HepG2 (cell line): Measurements from ENCODE around the gene CCDC57. TPM values are rescaled to one million over a fixed set of nuclear protein-coding genes. Genes with fewer than 3 reads are reported as not detected.
A peak's percentile ranks its signal among the peaks of the same experiment; 100 is the strongest.

Experiments used
- ATAC-seq: fragments of 200-7000 bp; cut with Tn5 transposase; 3 replicates; pipeline ENCODE4 v1.9.1; 2020; ENCODE audit warnings: mild to moderate bottlenecking, moderate library complexity
- BruUV-seq: library from RNA; stranded (reverse); fragments of 400-500 nt; replicated peaks from 2 replicates; lab custom pipeline; 2021; lab: Mats Ljungman, UMichigan
- CTCF ChIA-PET: fragments of 300-600 bp; formaldehyde crosslinking; extraction: SDS; loops from one replicate; lab custom pipeline; 2021; ENCODE audit warnings: low total read pairs, inconsistent platforms, low intra/inter-chr PET ratio; lab: Yijun Ruan, JAX
- POLR2A ChIA-PET: fragments of 350-600 bp; sonication (Branson Sonifier 250); formaldehyde crosslinking; loops from one replicate; lab custom pipeline; 2020; ENCODE audit warnings: antibody characterized with exemption, inconsistent platforms; lab: Yijun Ruan, JAX
- DNase-seq: peaks from one replicate; pipeline ENCODE4 v3.0.0-alpha.2; 2015; ENCODE audit warnings: low spot score
- FAIRE-seq: peaks from 3 replicates; lab custom pipeline; 2011; peaks lifted over from hg19 to GRCh38; lab: Jason Lieb, UNC
- H2AFZ ChIP-seq: one replicate; pipeline ENCODE4 v1.6.1; 2011; ENCODE audit warnings: low read length, inconsistent platforms
- H3K27ac ChIP-seq: fragments of 300-600 bp; 3 replicates; pipeline ENCODE4 v1.8.0; 2011; ENCODE audit warnings: mixed run types, mild to moderate bottlenecking, mixed read lengths, low read length, inconsistent platforms; ENCODE audit not compliant: insufficient read depth; ENCODE audit errors: extremely low read length
- H3K27me3 ChIP-seq, 2 experiments: fragments of 200-600 bp in 1 of 2; 2 replicates in 1 of 2; 3 replicates in 1 of 2; pipeline versions ENCODE4 v1.6.0 to v1.8.0; 2011; ENCODE audit warnings: low read length in 2 of 2, mild to moderate bottlenecking in 2 of 2, moderate library complexity in 2 of 2, inconsistent platforms in 1 of 2; ENCODE audit not compliant: insufficient read depth in 2 of 2, control insufficient read depth in 1 of 2
- H3K36me3 ChIP-seq, 2 experiments: fragments of 200-600 bp in 1 of 2; replicated peaks in 1 of 2; 2 replicates in 1 of 2; 3 replicates in 1 of 2; pipeline versions ENCODE4 v1.5.1 to v1.8.0; 2011; ENCODE audit warnings: low read length in 2 of 2, inconsistent platforms in 1 of 2; ENCODE audit not compliant: insufficient read depth in 2 of 2, control insufficient read depth in 1 of 2
- H3K4me1 ChIP-seq: 2 replicates; pipeline ENCODE4 v1.5.1; 2012; ENCODE audit warnings: low read length, inconsistent platforms; ENCODE audit not compliant: insufficient read depth
- H3K4me2 ChIP-seq: 2 replicates; pipeline ENCODE4 v1.6.0; 2011; ENCODE audit warnings: low read depth, low read length, inconsistent platforms
- H3K4me3 ChIP-seq, 3 experiments: fragments of 200-600 bp in 1 of 3; sonication (generic), shearing (Covaris generic) in 1 of 3; replicated peaks in 1 of 3; 2 replicates each; pipeline ENCODE4 v1.5.1; 2011 to 2016; ENCODE audit warnings: low read length in 3 of 3, inconsistent platforms in 2 of 3, low read depth in 2 of 3, mild to moderate bottlenecking in 2 of 3, control low read depth in 1 of 3, mixed read lengths in 1 of 3; ENCODE audit not compliant: insufficient read depth in 1 of 3
- H3K79me2 ChIP-seq: one replicate; pipeline ENCODE4 v1.6.1; 2011; ENCODE audit warnings: low read length, inconsistent platforms; ENCODE audit not compliant: insufficient read depth
- H3K9ac ChIP-seq: 2 replicates; pipeline ENCODE4 v1.6.0; 2011; ENCODE audit warnings: mild to moderate bottlenecking, low read depth, low read length, inconsistent platforms; ENCODE audit not compliant: insufficient read depth
- H3K9me3 ChIP-seq: 2 replicates; pipeline ENCODE4 v1.5.1; 2012; ENCODE audit warnings: mild to moderate bottlenecking, low read length
- H4K20me1 ChIP-seq: 2 replicates; pipeline ENCODE4 v1.6.0; 2011; ENCODE audit warnings: inconsistent platforms, mild to moderate bottlenecking, low read length, moderate library complexity; ENCODE audit not compliant: insufficient read depth
- AGO2 ChIP-seq: fragments of 200-400 bp; formaldehyde crosslinking; optimal IDR thresholded peaks from 2 replicates; pipeline ENCODE3; 2017; ENCODE audit warnings: mild to moderate bottlenecking, low read depth, low read length, moderate library complexity
- BORCS8-MEF2B ChIP-seq: sonication (generic); formaldehyde crosslinking; IDR thresholded peaks from 2 replicates; pipeline ENCODE4 v1.8.0; 2022; ENCODE audit warnings: mild to moderate bottlenecking, missing genetic modification reagents
- CC2D1A ChIP-seq: sonication (generic); formaldehyde crosslinking; IDR thresholded peaks from 2 replicates; pipeline ENCODE4 v1.8.1; 2023; ENCODE audit warnings: mild to moderate bottlenecking, missing genetic modification reagents
- CHCHD3 ChIP-seq: sonication (generic); formaldehyde crosslinking; IDR thresholded peaks from 2 replicates; pipeline ENCODE4 v1.8.0; 2022; ENCODE audit warnings: mild to moderate bottlenecking, missing genetic modification reagents, moderate library complexity
- DBP ChIP-seq: sonication (generic); formaldehyde crosslinking; IDR thresholded peaks from 2 replicates; pipeline ENCODE4 v1.4.0; 2020; ENCODE audit warnings: missing genetic modification reagents; ENCODE audit errors: not compliant biosample characterization
- DNMT1 ChIP-seq: sonication (generic); formaldehyde crosslinking; IDR thresholded peaks from 2 replicates; pipeline ENCODE4 v1.5.1; 2020; ENCODE audit warnings: mild to moderate bottlenecking, missing genetic modification reagents
- GLI4 ChIP-seq: sonication (generic); formaldehyde crosslinking; IDR thresholded peaks from 2 replicates; pipeline ENCODE4 v1.5.1; 2020; ENCODE audit warnings: missing genetic modification reagents, mild to moderate bottlenecking, moderate library complexity, borderline replicate concordance
- HES4 ChIP-seq: sonication (generic); formaldehyde crosslinking; IDR thresholded peaks from 2 replicates; pipeline ENCODE4 v1.9.0; 2021; ENCODE audit warnings: mild to moderate bottlenecking, missing genetic modification reagents, borderline replicate concordance
- NFE2L1 ChIP-seq: sonication (generic); formaldehyde crosslinking; IDR thresholded peaks from 2 replicates; pipeline ENCODE4 v1.4.0; 2020; ENCODE audit warnings: missing genetic modification reagents, mild to moderate bottlenecking, borderline replicate concordance
- NR0B2 ChIP-seq: sonication (generic); formaldehyde crosslinking; IDR thresholded peaks from 2 replicates; pipeline ENCODE4 v1.4.0; 2020; ENCODE audit warnings: mild to moderate bottlenecking, missing genetic modification reagents
- PAF1 ChIP-seq: IDR thresholded peaks from 2 replicates; pipeline ENCODE4 v1.6.1; 2016; ENCODE audit warnings: missing genetic modification reagents, missing compliant biosample characterization
- POLR2AphosphoS2 ChIP-seq: IDR thresholded peaks from 2 replicates; pipeline ENCODE4 v1.6.1; 2011; ENCODE audit warnings: low read depth, low read length, improper control_type of control experiment
- RBM22 ChIP-seq: fragments of 200-400 bp; formaldehyde crosslinking; optimal IDR thresholded peaks from 2 replicates; pipeline ENCODE3; 2017; ENCODE audit warnings: mild to moderate bottlenecking, low read length, moderate library complexity
- RXRA ChIP-seq: sonication (generic); formaldehyde crosslinking; IDR thresholded peaks from 2 replicates; pipeline ENCODE4 v1.5.1; 2020; ENCODE audit warnings: missing genetic modification reagents
- SMAD3 ChIP-seq: sonication (generic); formaldehyde crosslinking; IDR thresholded peaks from 2 replicates; pipeline ENCODE4 v1.4.0; 2020; ENCODE audit warnings: missing genetic modification reagents
- TEAD2 ChIP-seq: sonication (generic); formaldehyde crosslinking; IDR thresholded peaks from 2 replicates; pipeline ENCODE4 v1.9.0; 2021; ENCODE audit warnings: missing genetic modification reagents
- TGIF2 ChIP-seq: IDR thresholded peaks from 2 replicates; pipeline ENCODE4 v1.6.1; 2016; ENCODE audit warnings: control low read depth, missing compliant biosample characterization
- ZC3H13 ChIP-seq: sonication (generic); formaldehyde crosslinking; IDR thresholded peaks from 2 replicates; pipeline ENCODE4 v1.8.1; 2023; ENCODE audit warnings: mild to moderate bottlenecking, missing genetic modification reagents, moderate library complexity
- ZNF264 ChIP-seq: sonication (generic); formaldehyde crosslinking; IDR thresholded peaks from 2 replicates; pipeline ENCODE4 v1.4.0; 2020; ENCODE audit warnings: missing genetic modification reagents
- ZNF431 ChIP-seq: sonication (generic); formaldehyde crosslinking; IDR thresholded peaks from 2 replicates; pipeline ENCODE4 v1.9.0; 2022; ENCODE audit warnings: missing genetic modification reagents, low read depth, mild to moderate bottlenecking, borderline replicate concordance
- ZNF44 ChIP-seq: sonication (generic); formaldehyde crosslinking; IDR thresholded peaks from 2 replicates; pipeline ENCODE4 v1.5.1; 2020; ENCODE audit warnings: mild to moderate bottlenecking, missing genetic modification reagents
- ZNF788 ChIP-seq: sonication (generic); formaldehyde crosslinking; IDR thresholded peaks from 2 replicates; pipeline ENCODE4 v1.5.0; 2020; ENCODE audit warnings: mild to moderate bottlenecking, missing genetic modification reagents, borderline replicate concordance
- ZSCAN22 ChIP-seq: sonication (generic); formaldehyde crosslinking; IDR thresholded peaks from 2 replicates; pipeline ENCODE4 v1.4.0; 2020; ENCODE audit warnings: mild to moderate bottlenecking, missing genetic modification reagents
- ZZZ3 ChIP-seq: sonication (generic); formaldehyde crosslinking; IDR thresholded peaks from 2 replicates; pipeline ENCODE4 v1.4.0; 2020; ENCODE audit warnings: missing genetic modification reagents, mild to moderate bottlenecking, borderline replicate concordance
- WGBS: methylation state at CpG from one replicate; pipeline ENCODE4 v1.1.6; 2017; ENCODE audit warnings: low lambda C conversion rate; 5-methylcytosine and 5-hydroxymethylcytosine counted together
- in situ Hi-C: cut with HindIII; loops from 2 replicates; pipeline ENCODE4 v1.10.0; 2017; ENCODE audit warnings: low pct_unique_long_range_greater_than_20kb; ENCODE audit not compliant: extremely low pct_ligation_motif_present
- intact Hi-C: fragments of 100-400 bp; cut with micrococcal nuclease; formaldehyde crosslinking; loops from one replicate; pipeline ENCODE4 v1.10.0; 2022; ENCODE audit not compliant: unreplicated experiment
- polyA plus RNA-seq, 8 experiments: library from polyadenylated mRNA; depleted of rRNA in 3 of 8; stranded (reverse) in 7 of 8; unstranded in 1 of 8; fragments of >200 nt; fragmentation: Illumina TruSeq in 4 of 8; extraction: Trizol in 4 of 8; gene quantifications; 2 replicates each; pipeline versions ENCODE4 v1.2.1 to v1.2.3, GENCODE V29; 2011 to 2016; ENCODE audit warnings: low read depth in 4 of 8, missing spikeins in 1 of 8, mixed read lengths in 1 of 8; ENCODE audit not compliant: insufficient read depth in 1 of 8
- total RNA-seq, 5 experiments: library from RNA; depleted of rRNA; stranded (reverse); fragments of >200 nt; fragmentation: Illumina TruSeq; extraction: Trizol; gene quantifications; 2 replicates each; pipeline ENCODE4 v1.2.3, GENCODE V29; 2016; ENCODE audit warnings: low read depth in 1 of 5

CCDC57 gene
- total and polyA plus RNA-seq, 2 of the 13 experiments (the other 11 are each of a cell fraction or from before 2014, with no cell fraction given) = 59.3 to 59.9 TPM

- TF ChIP-seq DNMT1 (CRISPR knock-in tag) = no peak
- TF ChIP-seq GLI4 = 0 out of 2 replicates have a peak, but pooled peaks have one; percentile 34
- TF ChIP-seq CHCHD3 = 0 out of 2 replicates have a peak, but pooled peaks have one; percentile 53
- TF ChIP-seq BORCS8-MEF2B (CRISPR knock-in tag) = no peak
- 0 out of 2 replicates have a peak, but pooled peaks have one; percentile 43 for TF ChIP-seq PAF1 (CRISPR knock-in tag)
- TF ChIP-seq DBP (CRISPR knock-in tag) = no peak
- TF ChIP-seq ZZZ3 (CRISPR knock-in tag) = 0 out of 2 replicates have a peak, but pooled peaks have one; percentile 8
- TF ChIP-seq NR0B2 (CRISPR knock-in tag) = 0 out of 2 replicates have a peak, but pooled peaks have one; percentile 21
- peak; percentile 93 for TF ChIP-seq AGO2
- 0 out of 2 replicates have a peak, but pooled peaks have one; percentile 22 for TF ChIP-seq POLR2AphosphoS2
These were observed 40.0 kb upstream of the CCDC57 start (continued) for GRCh38 chr17:82252511-82253178.

GRCh38 chr17:82250868-82251500 lies 38.3 kb upstream of the CCDC57 start:
- no peak for ATAC-seq
- CTCF ChIA-PET = no interaction called here
- H3K36me3 ChIP-seq = peaks cover 71 to 87% of the 10 kb centered on the region in 2 experiments
- TF ChIP-seq SMAD3 (CRISPR knock-in tag) (no peak), ZC3H13 (CRISPR knock-in tag) (no peak), RBM22 (peak; percentile 40), HES4 (CRISPR knock-in tag) (0 out of 2 replicates have a peak, but pooled peaks have one; percentile 31), ZNF44 (CRISPR knock-in tag) (no peak), NFE2L1 (CRISPR knock-in tag) (no peak), AGO2 (peak; percentile 45), TGIF2 (no peak), CC2D1A (no peak), TEAD2 (CRISPR knock-in tag) (no peak), RXRA (CRISPR knock-in tag) (no peak), ZSCAN22 (CRISPR knock-in tag) (no peak), ZNF264 (CRISPR knock-in tag) (no peak), ZNF788 (CRISPR knock-in tag) (no peak), ZNF431 (CRISPR knock-in tag) (no peak)

More at GRCh38 chr17:82250868-82251500, 38.3 kb upstream of the CCDC57 start:
- Histone ChIP-seq H3K27me3 (no peaks in the 10 kb centered on the region), H3K4me1 (no peaks in the 10 kb centered on the region), H3K4me2 (no peak overlapping the region), H4K20me1 (peaks cover 29% of the 10 kb centered on the region), H2AFZ (no peak overlapping the region), H3K4me3 (no peak overlapping the region), H3K9me3 (no peaks in the 10 kb centered on the region), H3K79me2 (peaks cover 6% of the 10 kb centered on the region), H3K27ac (no peak overlapping the region), H3K9ac (no peak overlapping the region)
- FAIRE-seq (no peak), DNase-seq (no peak)
- WGBS = 98% methylated on average over 22 of the region's 25 CpGs
- no TSS peak for BruUV-seq
- in situ Hi-C loops = no loop called here
- POLR2A ChIA-PET = interaction anchor here (0.8 kb wide), 1 partner anchor 22 kb away, joined by 3 read pairs; no protein-coding TSS in a partner anchor
- intact Hi-C loops = no loop called here
